DOHH2 (cell line): Measurements from ENCODE around the gene TFCP2L1.

Experiments
- CTCF ChIP-seq: fragments of 200-600 bp; sonication (generic); IDR thresholded peaks from one replicate; pipeline ENCODE4 v1.5.1; 2014; ENCODE audit warnings: antibody characterized with exemption, mild to moderate bottlenecking, low read depth, low read length; ENCODE audit not compliant: poor library complexity, severe bottlenecking
- EZH2phosphoT487 ChIP-seq: fragments of 200-600 bp; sonication (generic); IDR thresholded peaks from 2 replicates; pipeline ENCODE4 v1.6.1; 2017; ENCODE audit warnings: borderline replicate concordance, mild to moderate bottlenecking, antibody characterized with exemption, low read length, moderate library complexity, mixed read lengths

GRCh38 chr2:121239969-121240368 is 45.0 kb downstream of the TFCP2L1 start:
- no peak for TF ChIP-seq CTCF
- no peak for TF ChIP-seq EZH2phosphoT487
